Muscle of leg (tissue), 11 donors: Measurements from ENCODE around the gene FAM78A. TPM values are rescaled to one million over a fixed set of nuclear protein-coding genes. Genes with fewer than 3 reads are reported as not detected.
"Not testable (repeated sequence)": the region's sequence is repeated elsewhere in the genome, so short reads cannot be mapped to it uniquely, and the experiment has no call there.

Source experiments
- DNase-seq: peaks from one replicate; pipeline ENCODE4 v3.0.0; 2013
- H3K27ac ChIP-seq: one replicate; pipeline ENCODE4 v1.5.1; 2013; ENCODE audit warnings: mild to moderate bottlenecking, low read length, control low read depth
- H3K27me3 ChIP-seq: one replicate; pipeline ENCODE4 v1.6.1; 2013; ENCODE audit warnings: low read length; ENCODE audit not compliant: control insufficient read depth, insufficient read depth
- H3K36me3 ChIP-seq: one replicate; pipeline ENCODE4 v1.6.1; 2013; ENCODE audit warnings: low read length; ENCODE audit not compliant: control insufficient read depth, insufficient read depth
- H3K4me1 ChIP-seq: one replicate; pipeline ENCODE4 v1.6.1; 2013; ENCODE audit warnings: low read length; ENCODE audit not compliant: control insufficient read depth, insufficient read depth
- H3K4me3 ChIP-seq: one replicate; pipeline ENCODE4 v1.5.1; 2013; ENCODE audit warnings: low read length, control low read depth
- H3K9me3 ChIP-seq: replicated peaks from 2 replicates; pipeline ENCODE4 v1.6.1; 2013; ENCODE audit warnings: low read depth, low read length; ENCODE audit not compliant: control insufficient read depth
- WGBS: methylation state at CpG from one replicate; pipeline ENCODE4 v1.1.5; 2013; ENCODE audit warnings: missing lambda C conversion rate; ENCODE audit not compliant: insufficient coverage; 5-methylcytosine and 5-hydroxymethylcytosine counted together
- polyA plus RNA-seq, 8 donors: library from polyadenylated mRNA; unstranded; fragments of 120-200 nt; gene quantifications; one replicate each; pipeline versions ENCODE4 v1.2.1 to v1.2.3, GENCODE V29; 2013; ENCODE audit warnings: inconsistent platforms in 1 of 8, low replicate concordance in 1 of 8; ENCODE audit not compliant: insufficient read length in 8 of 8, insufficient read depth in 1 of 8
- total RNA-seq: library from RNA; stranded (reverse); fragments of 120-200 nt; gene quantifications from one replicate; pipeline ENCODE4 v1.2.4, GENCODE V29; 2013

Gene FAM78A
- total and polyA plus RNA-seq, 9 donors = 23.0 to 45.2 (median 33.1) TPM

- H3K4me3 ChIP-seq = no peak overlapping the region
- WGBS = 48% methylated on average over 7 of the region's 8 CpGs
- H3K27me3 ChIP-seq = no peaks in the 10 kb centered on the region
- DNase-seq = no peak
- H3K9me3 ChIP-seq = no peaks in the 10 kb centered on the region
- peaks cover 23% of the 10 kb centered on the region for H3K36me3 ChIP-seq
- H3K4me1 ChIP-seq = peaks cover 66% of the 10 kb centered on the region
- peak overlapping the region; percentile 83 for H3K27ac ChIP-seq
Observed at GRCh38 chr9:131255676-131256197, 20.6 kb downstream of the FAM78A start.

DNA sequence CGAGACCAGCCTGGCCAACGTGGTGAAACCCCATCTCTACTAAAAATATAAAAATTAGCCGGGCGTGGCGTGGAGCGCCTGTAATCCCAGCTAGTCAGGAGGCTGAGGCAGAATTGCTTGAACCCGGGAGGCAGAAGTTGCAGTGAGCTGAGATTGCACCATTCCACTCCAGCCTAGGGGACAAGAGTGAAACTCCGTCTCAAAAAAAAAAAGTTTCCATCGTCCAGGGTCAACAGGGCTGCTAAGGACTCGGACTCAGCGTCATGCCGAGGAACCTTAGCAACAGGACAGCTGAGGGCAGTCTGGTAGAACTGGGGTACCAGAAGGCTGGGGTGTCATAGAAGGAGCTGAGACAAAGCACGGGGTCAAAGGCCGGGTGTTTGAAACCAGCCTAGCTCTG is 21.7 kb downstream of the FAM78A start:
- H3K4me1 ChIP-seq = peaks cover 66% of the 10 kb centered on the region
- WGBS = 100% methylated on average over 5 of the region's 14 CpGs

GRCh38 chr9:131253891-131254491 is 22.3 kb downstream of the FAM78A start:
- DNase-seq = peak; percentile 87
- Histone ChIP-seq H3K27me3 (no peaks in the 10 kb centered on the region), H3K4me3 (no peak overlapping the region), H3K9me3 (no peaks in the 10 kb centered on the region), H3K27ac (peak overlapping the region; percentile 88), H3K4me1 (peaks cover 61% of the 10 kb centered on the region), H3K36me3 (peaks cover 6% of the 10 kb centered on the region)
- WGBS = 22% methylated on average over 13 of the region's 14 CpGs

More for the DNA sequence above, 21.7 kb downstream of the FAM78A start:
- no peaks in the 10 kb centered on the region for H3K9me3 ChIP-seq
- no peak overlapping the region for H3K4me3 ChIP-seq
- no peak for DNase-seq
- no peaks in the 10 kb centered on the region for H3K27me3 ChIP-seq
- peaks cover 12% of the 10 kb centered on the region for H3K36me3 ChIP-seq
- H3K27ac ChIP-seq = peak overlapping the region; percentile 88

- WGBS = 88% methylated on average over 23 of the region's 23 CpGs
- Histone ChIP-seq H3K4me1 (peaks cover 42% of the 10 kb centered on the region), H3K9me3 (no peaks in the 10 kb centered on the region), H3K4me3 (no peak overlapping the region), H3K27ac (peak overlapping the region; percentile 7), H3K36me3 (no peaks in the 10 kb centered on the region), H3K27me3 (no peaks in the 10 kb centered on the region)
- no peak for DNase-seq
Observed at GRCh38 chr9:131252120-131252519, 24.2 kb downstream of the FAM78A start.

- Histone ChIP-seq H3K36me3 (no peaks in the 10 kb centered on the region), H3K4me3 (no peak overlapping the region), H3K9me3 (peaks cover 6% of the 10 kb centered on the region), H3K27me3 (no peaks in the 10 kb centered on the region), H3K27ac (no peak overlapping the region), H3K4me1 (no peaks in the 10 kb centered on the region)
- DNase-seq = peak; percentile 76
- no CpG with 5 or more reads among the region's 4 CpGs for WGBS
Observed at GRCh38 chr9:131246618-131247017, 29.7 kb downstream of the FAM78A start.

DNA sequence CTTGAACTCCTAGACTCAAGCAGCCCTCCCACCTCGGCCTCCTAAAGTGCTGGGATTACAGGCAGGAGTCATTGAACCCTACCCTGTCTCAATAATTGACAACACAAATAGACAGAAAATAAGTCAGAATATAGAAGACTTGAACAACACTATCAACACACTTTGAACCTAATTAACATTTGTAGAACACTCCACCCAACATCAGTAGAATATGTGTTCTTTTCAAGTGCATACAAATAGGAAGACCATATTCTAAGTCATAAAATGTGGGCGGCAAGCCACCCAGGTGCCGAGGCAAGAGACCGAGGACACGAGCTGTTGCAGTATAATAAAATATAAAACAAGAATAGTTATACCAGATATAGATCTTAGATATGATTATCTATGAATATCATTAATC is 32.0 kb downstream of the FAM78A start:
- no CpG with 5 or more reads among the region's 5 CpGs for WGBS
- DNase-seq, H3K27me3 ChIP-seq, H3K36me3 ChIP-seq, H3K9me3 ChIP-seq, H3K27ac ChIP-seq, H3K4me3 ChIP-seq: not testable (repeated sequence)
- H3K4me1 ChIP-seq = peaks cover 14% of the 10 kb centered on the region

DNA sequence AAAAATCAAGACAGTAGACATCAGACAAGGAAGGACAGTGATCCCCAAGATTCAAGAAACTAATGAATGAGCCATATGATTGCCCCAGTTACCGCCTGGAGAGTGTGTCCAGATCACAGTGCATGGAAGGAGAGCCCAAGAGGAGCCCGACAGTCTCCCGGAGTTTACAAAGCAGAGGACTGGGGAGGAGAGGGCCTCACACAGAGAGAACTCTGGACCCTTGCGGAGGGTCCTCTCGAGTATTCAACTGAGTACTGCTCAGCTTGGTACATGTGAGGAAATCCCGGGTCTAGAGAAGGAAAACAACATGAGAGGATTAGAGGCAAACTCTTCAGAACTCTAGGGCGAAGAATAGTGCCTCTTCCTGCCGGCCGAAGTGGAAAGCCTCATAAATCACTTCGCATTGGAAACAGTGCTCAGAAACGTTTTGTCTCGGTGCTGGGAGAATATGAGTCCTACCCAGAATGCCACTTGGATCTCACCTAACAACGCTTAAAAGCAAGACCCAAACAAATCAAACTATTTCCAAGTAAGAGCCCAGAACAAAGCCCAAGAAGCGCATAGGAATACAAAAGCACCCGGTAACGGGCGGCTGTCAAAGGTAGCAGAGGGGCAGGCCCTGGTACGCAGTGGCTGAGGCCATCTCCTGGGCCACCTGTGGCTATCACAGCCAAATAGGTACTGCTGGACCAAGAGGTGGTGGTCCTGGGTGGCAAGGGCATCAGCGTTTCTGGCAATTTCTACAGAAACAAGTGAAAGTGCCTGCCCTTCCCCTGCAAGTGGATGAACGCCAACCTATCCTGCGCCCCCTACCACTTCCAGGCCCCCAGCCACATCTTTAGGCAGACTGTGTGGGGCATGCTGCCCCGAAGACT is 36.0 kb downstream of the FAM78A start:
- Histone ChIP-seq H3K27ac (peak overlapping the region; percentile 42), H3K27me3 (no peaks in the 10 kb centered on the region), H3K36me3 (peaks cover 8% of the 10 kb centered on the region), H3K9me3 (peaks cover 6% of the 10 kb centered on the region), H3K4me1 (peaks cover 52% of the 10 kb centered on the region), H3K4me3 (no peak overlapping the region)
- WGBS = 72% methylated on average over 17 of the region's 22 CpGs
- no peak for DNase-seq

DNA sequence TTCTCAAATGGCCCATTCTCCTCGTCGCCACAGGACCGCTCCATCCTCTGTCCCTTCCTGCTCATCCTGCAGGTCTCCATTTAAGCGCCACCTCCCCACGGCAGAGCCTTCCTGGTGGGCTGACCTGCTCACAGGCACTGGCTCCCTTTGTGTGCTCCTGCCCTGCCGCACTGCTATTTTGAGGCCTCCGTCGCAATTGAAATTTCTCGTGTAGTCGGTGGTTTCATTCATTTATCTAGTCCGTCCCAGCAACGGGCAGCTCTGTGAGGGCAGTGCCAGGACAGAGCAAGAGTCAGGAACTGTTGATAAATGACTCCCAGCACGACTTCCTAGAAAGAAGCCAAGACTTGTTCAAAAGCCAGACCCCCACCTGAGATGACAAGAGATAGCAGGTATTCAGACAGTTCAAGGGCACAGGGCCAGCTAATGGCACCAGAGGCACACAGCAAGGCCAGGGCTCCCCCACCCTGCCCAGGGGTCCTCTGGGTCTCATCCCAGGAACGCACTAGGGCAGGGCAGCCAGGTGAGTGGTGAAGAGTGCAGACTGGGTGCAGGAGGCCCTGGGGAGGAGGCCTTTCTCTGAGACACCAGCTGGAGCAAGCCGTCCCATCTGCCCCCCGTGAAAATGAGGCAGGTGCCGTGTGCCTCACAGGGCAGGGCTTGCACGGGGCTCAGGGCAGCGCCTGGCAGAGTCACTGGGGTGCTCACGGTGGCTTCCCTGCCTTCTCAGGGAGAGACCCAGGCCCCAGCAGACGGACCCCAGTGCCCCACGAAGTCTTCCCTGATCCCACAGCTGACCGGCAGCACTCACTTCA is 36.9 kb downstream of the FAM78A start:
- Histone ChIP-seq H3K36me3 (peaks cover 12% of the 10 kb centered on the region), H3K4me1 (peaks cover 59% of the 10 kb centered on the region), H3K27me3 (no peaks in the 10 kb centered on the region), H3K27ac (peak overlapping the region; percentile 94), H3K4me3 (no peak overlapping the region), H3K9me3 (peaks cover 6% of the 10 kb centered on the region)
- WGBS = 68% methylated on average over 23 of the region's 23 CpGs
- DNase-seq = no peak

DNA sequence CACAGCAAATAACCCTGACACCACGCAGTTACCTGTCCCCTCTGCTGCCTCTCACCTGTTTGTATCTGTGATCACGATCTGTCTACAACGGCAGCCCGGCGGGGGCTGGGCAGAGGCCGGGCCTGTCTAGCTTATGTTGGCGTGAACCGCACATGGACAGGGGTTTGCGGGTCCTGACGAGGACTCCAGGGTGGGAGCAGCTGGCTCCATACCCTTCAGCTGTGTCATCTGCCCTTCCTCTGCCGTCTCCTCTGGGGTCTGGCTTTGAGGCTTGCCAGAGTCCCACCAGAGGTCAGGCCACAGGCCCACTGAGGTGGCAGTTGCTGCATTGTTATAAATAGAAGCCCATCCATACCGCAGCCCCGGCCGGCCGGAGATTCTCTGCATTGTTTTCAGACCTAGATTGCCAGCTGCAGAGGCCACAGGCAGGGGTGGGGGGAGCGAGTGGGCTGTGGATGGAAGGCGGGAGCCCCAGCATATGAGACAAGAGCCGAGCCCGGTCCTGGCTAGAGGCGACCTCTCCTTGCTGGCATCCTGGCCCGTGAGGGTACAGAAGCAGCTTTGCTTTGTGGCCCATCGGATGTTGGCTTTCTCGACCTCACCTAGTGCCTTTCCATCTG is 37.8 kb downstream of the FAM78A start:
- DNase-seq = peak; percentile 80
- Histone ChIP-seq H3K4me1 (peaks cover 67% of the 10 kb centered on the region), H3K36me3 (peaks cover 19% of the 10 kb centered on the region), H3K9me3 (peaks cover 6% of the 10 kb centered on the region), H3K4me3 (no peak overlapping the region), H3K27me3 (no peaks in the 10 kb centered on the region), H3K27ac (peak overlapping the region; percentile 94)
- 22% methylated on average over 23 of the region's 23 CpGs for WGBS
